OCI-LY7 (cell line): ENCODE results near the gene PEX14. TPM values are rescaled to one million over a fixed set of nuclear protein-coding genes. Genes with fewer than 3 reads are reported as not detected.

Experiments
- BruUV-seq: library from RNA; stranded (reverse); fragments of 400-500 nt; replicated peaks from 2 replicates; lab custom pipeline; 2021; lab: Mats Ljungman, UMichigan
- CTCF ChIA-PET: fragments of 300-600 bp; sonication (Branson Sonifier 250); formaldehyde crosslinking; loops from one replicate; lab custom pipeline; 2022; ENCODE audit warnings: antibody characterized with exemption; ENCODE audit not compliant: unreplicated experiment; lab: Charles Lee
- POLR2A ChIA-PET: fragments of 300-600 bp; sonication (Branson Sonifier 250); formaldehyde crosslinking; loops from one replicate; lab custom pipeline; 2022; ENCODE audit warnings: antibody characterized with exemption; lab: Charles Lee
- DNase-seq: peaks from one replicate; pipeline ENCODE4 v3.0.0-alpha.2; 2015; ENCODE audit warnings: low spot score
- H2AFZ ChIP-seq: fragments of 200-600 bp; sonication (generic), shearing (Covaris generic); 2 replicates; pipeline ENCODE4 v1.6.1; 2014; ENCODE audit warnings: mild to moderate bottlenecking, antibody characterized with exemption, low read length, moderate library complexity
- H3K27ac ChIP-seq: fragments of 200-600 bp; sonication (generic); 2 replicates; pipeline ENCODE4 v1.5.1; 2014; ENCODE audit warnings: mixed run types, low read depth, mild to moderate bottlenecking, moderate library complexity, low read length, inconsistent platforms; ENCODE audit not compliant: poor library complexity, severe bottlenecking
- H3K36me3 ChIP-seq: fragments of 200-600 bp; sonication (generic); 2 replicates; pipeline ENCODE4 v1.6.1; 2014; ENCODE audit warnings: mild to moderate bottlenecking, antibody characterized with exemption, low read length, moderate library complexity, mixed read lengths; ENCODE audit not compliant: insufficient read depth
- H3K4me1 ChIP-seq: fragments of 200-600 bp; sonication (generic); 2 replicates; pipeline ENCODE4 v1.5.1; 2014; ENCODE audit warnings: mild to moderate bottlenecking, low read length; ENCODE audit not compliant: insufficient read depth, poor library complexity, severe bottlenecking
- H3K4me2 ChIP-seq: fragments of 200-600 bp; sonication (generic); 2 replicates; pipeline ENCODE4 v1.6.1; 2014; ENCODE audit warnings: mild to moderate bottlenecking, low read length
- H3K4me3 ChIP-seq: fragments of 200-600 bp; sonication (generic); 2 replicates; pipeline ENCODE4 v1.5.1; 2014; ENCODE audit warnings: mild to moderate bottlenecking, low read depth, low read length; ENCODE audit not compliant: poor library complexity, severe bottlenecking
- H3K79me2 ChIP-seq: fragments of 200-600 bp; sonication (generic); 2 replicates; pipeline ENCODE4 v1.6.1; 2016; ENCODE audit warnings: low read depth, mild to moderate bottlenecking, low read length, moderate library complexity, mixed read lengths; ENCODE audit not compliant: insufficient read depth
- H3K9me2 ChIP-seq: fragments of 200-600 bp; sonication (generic); 2 replicates; pipeline ENCODE4 v1.6.1; 2016; ENCODE audit warnings: mild to moderate bottlenecking, low read length, mixed read lengths; ENCODE audit not compliant: insufficient read depth
- H3K9me3 ChIP-seq: fragments of 200-600 bp; sonication (generic); 2 replicates; pipeline ENCODE4 v1.6.1; 2014; ENCODE audit warnings: mild to moderate bottlenecking, mixed run types, low read length, mixed read lengths
- H4K20me1 ChIP-seq: fragments of 200-600 bp; sonication (generic); 2 replicates; pipeline ENCODE4 v1.6.1; 2014; ENCODE audit warnings: mild to moderate bottlenecking, antibody characterized with exemption, low read length, moderate library complexity, mixed read lengths; ENCODE audit not compliant: insufficient read depth
- EZH2phosphoT487 ChIP-seq: fragments of 200-600 bp; sonication (generic); IDR thresholded peaks from 2 replicates; pipeline ENCODE4 v1.6.1; 2018; ENCODE audit warnings: low read depth, borderline replicate concordance, mild to moderate bottlenecking, mixed run types, antibody characterized with exemption, low read length, moderate library complexity, mixed read lengths
- intact Hi-C: fragments of 100-400 bp; cut with micrococcal nuclease; formaldehyde crosslinking; loops from one replicate; pipeline ENCODE4 v1.10.0; 2022; ENCODE audit not compliant: unreplicated experiment
- total RNA-seq, 2 experiments: library from RNA; depleted of rRNA in 1 of 2; stranded (reverse); fragments of >200 nt in 1 of 2; shearing (Covaris generic) in 1 of 2; gene quantifications; 2 replicates each; pipeline ENCODE4 v1.2.3, GENCODE V29; 2014 to 2022
- TF ChIP-seq, protein P1 (sequence below): fragments of 200-600 bp; sonication (generic); conservative IDR thresholded peaks from 2 replicates; pipeline ENCODE4 v1.5.1; 2014; ENCODE audit warnings: mild to moderate bottlenecking, antibody characterized with exemption, low read length, moderate library complexity, mixed read lengths

Gene PEX14
- total RNA-seq, 2 experiments from 2014 or later: 14.6 to 24.3 TPM

DNA sequence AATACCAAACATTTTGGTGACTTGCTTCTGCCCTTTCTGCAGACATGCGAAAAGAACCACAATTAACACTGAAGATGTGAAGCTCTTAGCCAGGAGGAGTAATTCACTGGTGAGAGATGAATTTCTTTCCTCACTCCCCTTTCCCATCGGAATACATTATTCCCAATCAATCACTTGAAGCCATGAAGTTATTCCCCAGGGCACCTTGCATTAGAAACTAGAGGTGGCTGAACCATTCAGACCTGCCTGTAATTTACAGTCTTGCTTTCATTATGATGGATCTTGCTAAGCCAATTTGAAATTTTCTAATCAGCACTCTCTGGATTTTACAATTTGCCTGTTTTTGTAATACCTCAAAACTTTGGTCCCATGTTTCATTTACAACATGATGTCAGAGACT, 34.4 kb upstream of the PEX14 start:
- Histone ChIP-seq H2AFZ (no peak overlapping the region), H3K79me2 (no peaks in the 10 kb centered on the region), H3K9me3 (no peaks in the 10 kb centered on the region), H3K4me2 (no peak overlapping the region), H3K4me3 (no peak overlapping the region), H3K36me3 (peaks cover 5% of the 10 kb centered on the region; the same call in 1 of the 2 replicates), H3K27ac (no peak overlapping the region), H3K9me2 (no peaks in the 10 kb centered on the region), H4K20me1 (no peaks in the 10 kb centered on the region), H3K4me1 (no peaks in the 10 kb centered on the region)
- no peak for DNase-seq
- intact Hi-C loops: no loop called here
- ChIA-PET POLR2A (no interaction called here), CTCF (no interaction called here)
- TF ChIP-seq EZH2phosphoT487: no peak
- TF ChIP-seq, protein P1, sequence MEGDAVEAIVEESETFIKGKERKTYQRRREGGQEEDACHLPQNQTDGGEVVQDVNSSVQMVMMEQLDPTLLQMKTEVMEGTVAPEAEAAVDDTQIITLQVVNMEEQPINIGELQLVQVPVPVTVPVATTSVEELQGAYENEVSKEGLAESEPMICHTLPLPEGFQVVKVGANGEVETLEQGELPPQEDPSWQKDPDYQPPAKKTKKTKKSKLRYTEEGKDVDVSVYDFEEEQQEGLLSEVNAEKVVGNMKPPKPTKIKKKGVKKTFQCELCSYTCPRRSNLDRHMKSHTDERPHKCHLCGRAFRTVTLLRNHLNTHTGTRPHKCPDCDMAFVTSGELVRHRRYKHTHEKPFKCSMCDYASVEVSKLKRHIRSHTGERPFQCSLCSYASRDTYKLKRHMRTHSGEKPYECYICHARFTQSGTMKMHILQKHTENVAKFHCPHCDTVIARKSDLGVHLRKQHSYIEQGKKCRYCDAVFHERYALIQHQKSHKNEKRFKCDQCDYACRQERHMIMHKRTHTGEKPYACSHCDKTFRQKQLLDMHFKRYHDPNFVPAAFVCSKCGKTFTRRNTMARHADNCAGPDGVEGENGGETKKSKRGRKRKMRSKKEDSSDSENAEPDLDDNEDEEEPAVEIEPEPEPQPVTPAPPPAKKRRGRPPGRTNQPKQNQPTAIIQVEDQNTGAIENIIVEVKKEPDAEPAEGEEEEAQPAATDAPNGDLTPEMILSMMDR: no peak
- BruUV-seq: no TSS peak

DNA sequence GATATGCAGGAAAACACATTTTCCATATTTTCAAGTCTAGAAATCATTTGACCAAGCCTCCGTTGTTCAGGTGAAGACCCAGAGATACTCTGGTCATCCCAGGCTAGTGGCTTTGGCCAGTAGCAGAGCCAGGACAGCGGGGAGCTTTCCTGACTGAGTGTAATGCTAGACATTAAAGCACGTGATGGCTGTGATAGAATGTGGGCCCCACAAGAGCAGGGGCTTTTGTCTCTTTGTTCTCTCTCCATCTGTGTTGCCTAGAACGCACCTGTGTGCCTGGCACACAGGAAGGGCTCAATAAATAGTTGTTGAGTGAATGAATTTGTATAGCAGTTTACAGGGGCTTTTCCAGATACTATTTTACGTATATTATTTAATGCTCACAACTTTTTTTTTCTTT, 34.0 kb upstream of the PEX14 start:
- CTCF ChIA-PET: no interaction called here
- H3K36me3 ChIP-seq: peaks cover 5% of the 10 kb centered on the region; the same call in 1 of the 2 replicates
- H3K4me1 ChIP-seq: no peaks in the 10 kb centered on the region
- no TSS peak for BruUV-seq
- POLR2A ChIA-PET: no interaction called here
- no peak for DNase-seq
- intact Hi-C loops: no loop called here
- H3K9me3 ChIP-seq: no peaks in the 10 kb centered on the region
- H3K9me2 ChIP-seq: no peaks in the 10 kb centered on the region
- no peak overlapping the region for H3K4me2 ChIP-seq
- no peak overlapping the region for H3K27ac ChIP-seq
- H3K79me2 ChIP-seq: no peaks in the 10 kb centered on the region
- H3K4me3 ChIP-seq: no peak overlapping the region
- TF ChIP-seq, protein P1: no peak
- H4K20me1 ChIP-seq: no peaks in the 10 kb centered on the region
- no peak overlapping the region for H2AFZ ChIP-seq

- Histone ChIP-seq H3K27ac (no peak overlapping the region), H3K4me2 (no peak overlapping the region), H4K20me1 (no peaks in the 10 kb centered on the region), H3K36me3 (peaks cover 5% of the 10 kb centered on the region; the same call in 1 of the 2 replicates), H3K79me2 (no peaks in the 10 kb centered on the region), H3K9me2 (no peaks in the 10 kb centered on the region), H2AFZ (no peak overlapping the region), H3K4me1 (no peaks in the 10 kb centered on the region), H3K4me3 (no peak overlapping the region), H3K9me3 (no peaks in the 10 kb centered on the region)
- no peak for DNase-seq
- CTCF ChIA-PET: no interaction called here
- BruUV-seq: no TSS peak
- POLR2A ChIA-PET: interaction anchor here (0.7 kb wide), 2 partner anchors 11 to 14 kb away, joined by 3 to 4 read pairs; partner anchors contain the start of gene CENPS
- intact Hi-C loops: no loop called here
- TF ChIP-seq, protein P1: no peak
- TF ChIP-seq EZH2phosphoT487: no peak
These were observed 30.5 kb upstream of the PEX14 start for GRCh38 chr1:10444248-10444647.
